Measurements from ENCODE around the gene PCDHB7.
"Not testable (repeated sequence)": the region's sequence is repeated elsewhere in the genome, so short reads cannot be mapped to it uniquely, and the experiment has no call there.

PCDHB7 gene

DNA sequence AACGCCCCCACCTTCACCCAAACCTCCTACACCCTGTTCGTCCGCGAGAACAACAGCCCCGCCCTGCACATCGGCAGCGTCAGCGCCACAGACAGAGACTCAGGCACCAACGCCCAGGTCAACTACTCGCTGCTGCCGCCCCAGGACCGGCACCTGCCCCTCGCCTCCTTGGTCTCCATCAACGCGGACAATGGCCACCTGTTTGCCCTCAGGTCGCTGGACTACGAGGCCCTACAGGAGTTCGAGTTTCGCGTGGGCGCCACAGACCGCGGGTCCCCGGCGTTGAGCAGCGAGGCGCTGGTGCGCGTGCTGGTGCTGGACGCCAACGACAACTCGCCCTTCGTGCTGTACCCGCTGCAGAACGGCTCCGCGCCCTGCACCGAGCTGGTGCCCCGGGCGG lies 52.4 kb downstream of the PCDHB7 start:
- DNase-seq (ENCODE audit: low read depth) = not testable (repeated sequence)

DNA sequence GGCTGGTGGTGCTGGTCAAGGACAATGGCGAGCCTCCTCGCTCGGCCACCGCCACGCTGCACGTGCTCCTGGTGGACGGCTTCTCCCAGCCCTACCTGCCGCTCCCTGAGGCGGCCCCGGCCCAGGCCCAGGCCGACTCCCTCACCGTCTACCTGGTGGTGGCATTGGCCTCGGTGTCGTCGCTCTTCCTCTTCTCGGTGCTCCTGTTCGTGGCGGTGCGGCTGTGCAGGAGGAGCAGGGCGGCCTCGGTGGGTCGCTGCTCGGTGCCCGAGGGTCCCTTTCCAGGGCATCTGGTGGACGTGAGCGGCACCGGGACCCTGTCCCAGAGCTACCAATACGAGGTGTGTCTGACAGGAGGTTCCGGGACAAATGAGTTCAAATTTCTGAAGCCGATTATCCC lies 53.0 kb downstream of the PCDHB7 start:
- not testable (repeated sequence) for DNase-seq (ENCODE audit: low read depth)
